ENCODE measurements around the gene SMIM21.

SMIM21 gene

GRCh38 chr18:75360215-75360614 is 67.3 kb downstream of the SMIM21 start:
- in situ Hi-C loops (cut with MboI; ENCODE audit: low sequenced_read_pairs): no loop called here
- Histone ChIP-seq H3K36me3 (replicated peaks) (no peaks in the 10 kb centered on the region), H3K27me3 (ENCODE audit: low read depth) (no peaks in the 10 kb centered on the region), H3K9me3 (no peaks in the 10 kb centered on the region), H3K4me1 (no peaks in the 10 kb centered on the region), H3K4me3 (no peak overlapping the region)
- DNase-seq (ENCODE audit: low spot score in 2 of 2): no peak

All from HAP-1 (cell line).